IMR-90 (cell line): ENCODE results near the gene TMEM25.

Experiments used
- CEBPB ChIP-seq: IDR thresholded peaks from 2 replicates; pipeline ENCODE4 v1.6.1; 2012; ENCODE audit warnings: low read depth, low read length, improper control_type of control experiment
- MXI1 ChIP-seq: IDR thresholded peaks from 2 replicates; pipeline ENCODE4 v1.6.1; 2012; ENCODE audit warnings: low read depth, mild to moderate bottlenecking, low read length, moderate library complexity, borderline replicate concordance
- POLR2A ChIP-seq: IDR thresholded peaks from 2 replicates; pipeline ENCODE4 v1.6.1; 2012; ENCODE audit warnings: mild to moderate bottlenecking, low read depth, low read length
- RAD21 ChIP-seq: IDR thresholded peaks from 2 replicates; pipeline ENCODE4 v1.6.1; 2012; ENCODE audit warnings: low read length, improper control_type of control experiment
- RFX5 ChIP-seq: IDR thresholded peaks from 2 replicates; pipeline ENCODE4 v1.8.0; 2012; ENCODE audit warnings: low read depth, mild to moderate bottlenecking, low read length, moderate library complexity
- TF ChIP-seq, protein P1 (sequence below): conservative IDR thresholded peaks from 2 replicates; pipeline ENCODE4 v1.5.1; 2012; ENCODE audit warnings: mild to moderate bottlenecking, low read depth, low read length, improper control_type of control experiment
- TF ChIP-seq, protein P2 (sequence below): fragments of 150-350 bp; IDR thresholded peaks from 2 replicates; pipeline ENCODE4 v1.6.1; 2016; ENCODE audit warnings: low read depth, mild to moderate bottlenecking, low read length, moderate library complexity, borderline replicate concordance

DNA sequence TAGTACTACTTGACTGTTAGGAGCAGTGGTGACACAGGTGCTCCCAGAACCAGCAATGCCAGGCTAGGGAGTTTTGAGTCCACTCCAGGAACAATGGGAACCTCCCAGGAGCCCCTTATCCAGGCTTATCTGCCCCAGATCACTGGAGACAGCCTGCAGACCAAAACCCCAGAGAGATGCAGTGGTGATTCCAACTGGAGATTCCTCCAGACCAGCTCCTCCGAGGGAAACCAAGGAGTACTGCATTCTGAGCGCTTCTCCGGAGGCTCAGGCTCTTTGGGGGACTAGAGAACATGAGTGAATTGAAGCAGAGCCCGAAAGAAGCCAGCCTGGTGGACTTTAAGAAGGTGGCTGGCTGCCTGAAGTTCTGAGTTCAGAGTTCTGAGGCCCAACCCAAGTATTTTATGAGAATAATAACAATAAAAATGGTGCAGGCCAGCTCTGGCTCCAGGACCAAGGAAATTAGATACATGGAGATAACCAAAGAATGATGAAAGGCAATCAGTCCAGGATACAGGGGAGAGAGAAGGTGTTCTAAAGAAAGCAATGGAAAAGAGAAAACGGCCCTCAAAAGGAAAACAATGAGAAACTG, 1.3 kb upstream of the TMEM25 start:
- TF ChIP-seq, protein P1, sequence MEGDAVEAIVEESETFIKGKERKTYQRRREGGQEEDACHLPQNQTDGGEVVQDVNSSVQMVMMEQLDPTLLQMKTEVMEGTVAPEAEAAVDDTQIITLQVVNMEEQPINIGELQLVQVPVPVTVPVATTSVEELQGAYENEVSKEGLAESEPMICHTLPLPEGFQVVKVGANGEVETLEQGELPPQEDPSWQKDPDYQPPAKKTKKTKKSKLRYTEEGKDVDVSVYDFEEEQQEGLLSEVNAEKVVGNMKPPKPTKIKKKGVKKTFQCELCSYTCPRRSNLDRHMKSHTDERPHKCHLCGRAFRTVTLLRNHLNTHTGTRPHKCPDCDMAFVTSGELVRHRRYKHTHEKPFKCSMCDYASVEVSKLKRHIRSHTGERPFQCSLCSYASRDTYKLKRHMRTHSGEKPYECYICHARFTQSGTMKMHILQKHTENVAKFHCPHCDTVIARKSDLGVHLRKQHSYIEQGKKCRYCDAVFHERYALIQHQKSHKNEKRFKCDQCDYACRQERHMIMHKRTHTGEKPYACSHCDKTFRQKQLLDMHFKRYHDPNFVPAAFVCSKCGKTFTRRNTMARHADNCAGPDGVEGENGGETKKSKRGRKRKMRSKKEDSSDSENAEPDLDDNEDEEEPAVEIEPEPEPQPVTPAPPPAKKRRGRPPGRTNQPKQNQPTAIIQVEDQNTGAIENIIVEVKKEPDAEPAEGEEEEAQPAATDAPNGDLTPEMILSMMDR: no peak
- TF ChIP-seq POLR2A (no peak), RFX5 (no peak), RAD21 (no peak), CEBPB (no peak), MXI1 (no peak)
- TF ChIP-seq, protein P2, sequence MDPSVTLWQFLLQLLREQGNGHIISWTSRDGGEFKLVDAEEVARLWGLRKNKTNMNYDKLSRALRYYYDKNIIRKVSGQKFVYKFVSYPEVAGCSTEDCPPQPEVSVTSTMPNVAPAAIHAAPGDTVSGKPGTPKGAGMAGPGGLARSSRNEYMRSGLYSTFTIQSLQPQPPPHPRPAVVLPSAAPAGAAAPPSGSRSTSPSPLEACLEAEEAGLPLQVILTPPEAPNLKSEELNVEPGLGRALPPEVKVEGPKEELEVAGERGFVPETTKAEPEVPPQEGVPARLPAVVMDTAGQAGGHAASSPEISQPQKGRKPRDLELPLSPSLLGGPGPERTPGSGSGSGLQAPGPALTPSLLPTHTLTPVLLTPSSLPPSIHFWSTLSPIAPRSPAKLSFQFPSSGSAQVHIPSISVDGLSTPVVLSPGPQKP: no peak
